C4-2B (cell line): Measurements from ENCODE around the gene IFT122.

ENCODE experiments used
- ZFX ChIP-seq: fragments of 450-650 bp; IDR thresholded peaks from 2 replicates; pipeline ENCODE4 v1.6.1; 2017
- TF ChIP-seq, protein P1 (sequence below): fragments of 450-650 bp; conservative IDR thresholded peaks from 2 replicates; pipeline ENCODE4 v1.5.1; 2017; ENCODE audit warnings: mild to moderate bottlenecking

DNA sequence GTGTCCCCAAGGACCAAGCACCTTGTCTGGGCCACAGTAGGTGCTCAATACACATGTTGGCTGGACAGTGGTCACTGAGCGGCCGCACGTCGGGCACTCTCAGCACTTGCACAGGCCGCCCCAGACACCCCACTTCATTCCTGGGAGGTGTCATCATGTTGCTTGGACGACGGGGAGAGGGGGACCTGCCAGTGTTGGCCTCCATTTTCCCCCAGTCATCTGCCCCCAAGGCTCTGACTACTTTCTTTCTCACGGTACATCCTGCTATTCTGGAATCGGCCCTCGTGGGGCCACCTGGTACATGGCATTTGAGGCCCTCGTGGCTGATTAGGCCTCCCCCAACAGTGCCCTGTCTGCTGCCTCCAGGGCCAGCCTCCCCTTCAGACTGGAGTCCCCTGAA is 87.2 kb downstream of the IFT122 start:
- TF ChIP-seq, protein P1, sequence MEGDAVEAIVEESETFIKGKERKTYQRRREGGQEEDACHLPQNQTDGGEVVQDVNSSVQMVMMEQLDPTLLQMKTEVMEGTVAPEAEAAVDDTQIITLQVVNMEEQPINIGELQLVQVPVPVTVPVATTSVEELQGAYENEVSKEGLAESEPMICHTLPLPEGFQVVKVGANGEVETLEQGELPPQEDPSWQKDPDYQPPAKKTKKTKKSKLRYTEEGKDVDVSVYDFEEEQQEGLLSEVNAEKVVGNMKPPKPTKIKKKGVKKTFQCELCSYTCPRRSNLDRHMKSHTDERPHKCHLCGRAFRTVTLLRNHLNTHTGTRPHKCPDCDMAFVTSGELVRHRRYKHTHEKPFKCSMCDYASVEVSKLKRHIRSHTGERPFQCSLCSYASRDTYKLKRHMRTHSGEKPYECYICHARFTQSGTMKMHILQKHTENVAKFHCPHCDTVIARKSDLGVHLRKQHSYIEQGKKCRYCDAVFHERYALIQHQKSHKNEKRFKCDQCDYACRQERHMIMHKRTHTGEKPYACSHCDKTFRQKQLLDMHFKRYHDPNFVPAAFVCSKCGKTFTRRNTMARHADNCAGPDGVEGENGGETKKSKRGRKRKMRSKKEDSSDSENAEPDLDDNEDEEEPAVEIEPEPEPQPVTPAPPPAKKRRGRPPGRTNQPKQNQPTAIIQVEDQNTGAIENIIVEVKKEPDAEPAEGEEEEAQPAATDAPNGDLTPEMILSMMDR, result no peak
- no peak for TF ChIP-seq ZFX
